HepG2 (cell line): ENCODE results near the gene TMPRSS7. TPM values are rescaled to one million over a fixed set of nuclear protein-coding genes. Genes with fewer than 3 reads are reported as not detected.

ENCODE experiments used
- ATAC-seq: fragments of 200-7000 bp; cut with Tn5 transposase; 3 replicates; pipeline ENCODE4 v1.9.1; 2020; ENCODE audit warnings: mild to moderate bottlenecking, moderate library complexity
- BruUV-seq: library from RNA; stranded (reverse); fragments of 400-500 nt; replicated peaks from 2 replicates; lab custom pipeline; 2021; lab: Mats Ljungman, UMichigan
- CTCF ChIA-PET: fragments of 300-600 bp; formaldehyde crosslinking; extraction: SDS; loops from one replicate; lab custom pipeline; 2021; ENCODE audit warnings: low total read pairs, inconsistent platforms, low intra/inter-chr PET ratio; lab: Yijun Ruan, JAX
- POLR2A ChIA-PET: fragments of 350-600 bp; sonication (Branson Sonifier 250); formaldehyde crosslinking; loops from one replicate; lab custom pipeline; 2020; ENCODE audit warnings: antibody characterized with exemption, inconsistent platforms; lab: Yijun Ruan, JAX
- DNase-seq: peaks from one replicate; pipeline ENCODE4 v3.0.0-alpha.2; 2015; ENCODE audit warnings: low spot score
- FAIRE-seq: peaks from 3 replicates; lab custom pipeline; 2011; peaks lifted over from hg19 to GRCh38; lab: Jason Lieb, UNC
- H2AFZ ChIP-seq: one replicate; pipeline ENCODE4 v1.6.1; 2011; ENCODE audit warnings: low read length, inconsistent platforms
- H3K27ac ChIP-seq: fragments of 300-600 bp; 3 replicates; pipeline ENCODE4 v1.8.0; 2011; ENCODE audit warnings: mixed run types, mild to moderate bottlenecking, mixed read lengths, low read length, inconsistent platforms; ENCODE audit not compliant: insufficient read depth; ENCODE audit errors: extremely low read length
- H3K27me3 ChIP-seq, 2 experiments: fragments of 200-600 bp in 1 of 2; 2 replicates in 1 of 2; 3 replicates in 1 of 2; pipeline versions ENCODE4 v1.6.0 to v1.8.0; 2011; ENCODE audit warnings: low read length in 2 of 2, mild to moderate bottlenecking in 2 of 2, moderate library complexity in 2 of 2, inconsistent platforms in 1 of 2; ENCODE audit not compliant: insufficient read depth in 2 of 2, control insufficient read depth in 1 of 2
- H3K36me3 ChIP-seq, 2 experiments: fragments of 200-600 bp in 1 of 2; replicated peaks in 1 of 2; 2 replicates in 1 of 2; 3 replicates in 1 of 2; pipeline versions ENCODE4 v1.5.1 to v1.8.0; 2011; ENCODE audit warnings: low read length in 2 of 2, inconsistent platforms in 1 of 2; ENCODE audit not compliant: insufficient read depth in 2 of 2, control insufficient read depth in 1 of 2
- H3K4me1 ChIP-seq: 2 replicates; pipeline ENCODE4 v1.5.1; 2012; ENCODE audit warnings: low read length, inconsistent platforms; ENCODE audit not compliant: insufficient read depth
- H3K4me2 ChIP-seq: 2 replicates; pipeline ENCODE4 v1.6.0; 2011; ENCODE audit warnings: low read depth, low read length, inconsistent platforms
- H3K4me3 ChIP-seq, 3 experiments: fragments of 200-600 bp in 1 of 3; sonication (generic), shearing (Covaris generic) in 1 of 3; replicated peaks in 1 of 3; 2 replicates each; pipeline ENCODE4 v1.5.1; 2011 to 2016; ENCODE audit warnings: low read length in 3 of 3, inconsistent platforms in 2 of 3, low read depth in 2 of 3, mild to moderate bottlenecking in 2 of 3, control low read depth in 1 of 3, mixed read lengths in 1 of 3; ENCODE audit not compliant: insufficient read depth in 1 of 3
- H3K79me2 ChIP-seq: one replicate; pipeline ENCODE4 v1.6.1; 2011; ENCODE audit warnings: low read length, inconsistent platforms; ENCODE audit not compliant: insufficient read depth
- H3K9ac ChIP-seq: 2 replicates; pipeline ENCODE4 v1.6.0; 2011; ENCODE audit warnings: mild to moderate bottlenecking, low read depth, low read length, inconsistent platforms; ENCODE audit not compliant: insufficient read depth
- H3K9me3 ChIP-seq: 2 replicates; pipeline ENCODE4 v1.5.1; 2012; ENCODE audit warnings: mild to moderate bottlenecking, low read length
- H4K20me1 ChIP-seq: 2 replicates; pipeline ENCODE4 v1.6.0; 2011; ENCODE audit warnings: inconsistent platforms, mild to moderate bottlenecking, low read length, moderate library complexity; ENCODE audit not compliant: insufficient read depth
- ATF7 ChIP-seq, 2 experiments: fragments of 450-650 bp in 1 of 2; sonication (generic) in 1 of 2; formaldehyde crosslinking in 1 of 2; IDR thresholded peaks; 2 replicates each; pipeline versions ENCODE4 v1.4.0 to v1.6.1; 2016 to 2020; ENCODE audit warnings: antibody characterized with exemption in 1 of 2, mild to moderate bottlenecking in 1 of 2, missing genetic modification reagents in 1 of 2
- CBX1 ChIP-seq: IDR thresholded peaks from one replicate; pipeline ENCODE4 v1.6.1; 2016; ENCODE audit warnings: antibody characterized with exemption, low read depth
- EEA1 ChIP-seq: sonication (generic); formaldehyde crosslinking; IDR thresholded peaks from 2 replicates; pipeline ENCODE4 v1.5.1; 2020; ENCODE audit warnings: mild to moderate bottlenecking, missing genetic modification reagents, borderline replicate concordance
- HNRNPH1 ChIP-seq: fragments of 200-400 bp; formaldehyde crosslinking; optimal IDR thresholded peaks from 2 replicates; pipeline ENCODE3; 2017; ENCODE audit warnings: mild to moderate bottlenecking, low read depth, low read length
- JARID2 ChIP-seq: sonication (generic); formaldehyde crosslinking; IDR thresholded peaks from 2 replicates; pipeline ENCODE4 v1.8.1; 2023; ENCODE audit warnings: missing genetic modification reagents, inconsistent platforms; ENCODE audit not compliant: insufficient replicate concordance
- POGZ ChIP-seq: sonication (generic); formaldehyde crosslinking; IDR thresholded peaks from 2 replicates; pipeline ENCODE4 v1.4.0; 2020; ENCODE audit warnings: mild to moderate bottlenecking, missing genetic modification reagents
- RFX1 ChIP-seq: fragments of 450-650 bp; IDR thresholded peaks from 2 replicates; pipeline ENCODE4 v1.6.1; 2017
- SIX4 ChIP-seq: sonication (generic); formaldehyde crosslinking; IDR thresholded peaks from 2 replicates; pipeline ENCODE4 v1.4.0; 2020; ENCODE audit warnings: missing genetic modification reagents
- ZNF235 ChIP-seq: sonication (generic); formaldehyde crosslinking; IDR thresholded peaks from 2 replicates; pipeline ENCODE4 v1.8.1; 2023; ENCODE audit warnings: mild to moderate bottlenecking, missing genetic modification reagents, borderline replicate concordance
- ZNF33B ChIP-seq: sonication (generic); formaldehyde crosslinking; IDR thresholded peaks from 2 replicates; pipeline ENCODE4 v1.5.1; 2020; ENCODE audit warnings: mild to moderate bottlenecking, missing genetic modification reagents
- ZSCAN21 ChIP-seq: sonication (generic); formaldehyde crosslinking; IDR thresholded peaks from 2 replicates; pipeline ENCODE4 v1.8.0; 2022; ENCODE audit warnings: mild to moderate bottlenecking, missing genetic modification reagents, moderate library complexity, borderline replicate concordance
- WGBS: methylation state at CpG from one replicate; pipeline ENCODE4 v1.1.6; 2017; ENCODE audit warnings: low lambda C conversion rate; 5-methylcytosine and 5-hydroxymethylcytosine counted together
- in situ Hi-C: cut with HindIII; loops from 2 replicates; pipeline ENCODE4 v1.10.0; 2017; ENCODE audit warnings: low pct_unique_long_range_greater_than_20kb; ENCODE audit not compliant: extremely low pct_ligation_motif_present
- intact Hi-C: fragments of 100-400 bp; cut with micrococcal nuclease; formaldehyde crosslinking; loops from one replicate; pipeline ENCODE4 v1.10.0; 2022; ENCODE audit not compliant: unreplicated experiment
- polyA plus RNA-seq, 8 experiments: library from polyadenylated mRNA; depleted of rRNA in 3 of 8; stranded (reverse) in 7 of 8; unstranded in 1 of 8; fragments of >200 nt; fragmentation: Illumina TruSeq in 4 of 8; extraction: Trizol in 4 of 8; gene quantifications; 2 replicates each; pipeline versions ENCODE4 v1.2.1 to v1.2.3, GENCODE V29; 2011 to 2016; ENCODE audit warnings: low read depth in 4 of 8, missing spikeins in 1 of 8, mixed read lengths in 1 of 8; ENCODE audit not compliant: insufficient read depth in 1 of 8
- total RNA-seq, 5 experiments: library from RNA; depleted of rRNA; stranded (reverse); fragments of >200 nt; fragmentation: Illumina TruSeq; extraction: Trizol; gene quantifications; 2 replicates each; pipeline ENCODE4 v1.2.3, GENCODE V29; 2016; ENCODE audit warnings: low read depth in 1 of 5
- TF ChIP-seq, protein P1 (sequence below): IDR thresholded peaks from 2 replicates; pipeline ENCODE4 v1.6.1; 2016; ENCODE audit warnings: mild to moderate bottlenecking
- TF ChIP-seq, protein P2 (sequence below): IDR thresholded peaks from 2 replicates; pipeline ENCODE4 v1.6.1; 2016
- TF ChIP-seq, protein P3 (sequence below): sonication (generic); formaldehyde crosslinking; conservative IDR thresholded peaks from 2 replicates; pipeline ENCODE4 v1.8.0; 2022; ENCODE audit warnings: mild to moderate bottlenecking, moderate library complexity, missing genetic modification reagents

Gene TMPRSS7
- total and polyA plus RNA-seq, 2 of the 13 experiments (the other 11 are each of a cell fraction or from before 2014, with no cell fraction given) = not detected

DNA sequence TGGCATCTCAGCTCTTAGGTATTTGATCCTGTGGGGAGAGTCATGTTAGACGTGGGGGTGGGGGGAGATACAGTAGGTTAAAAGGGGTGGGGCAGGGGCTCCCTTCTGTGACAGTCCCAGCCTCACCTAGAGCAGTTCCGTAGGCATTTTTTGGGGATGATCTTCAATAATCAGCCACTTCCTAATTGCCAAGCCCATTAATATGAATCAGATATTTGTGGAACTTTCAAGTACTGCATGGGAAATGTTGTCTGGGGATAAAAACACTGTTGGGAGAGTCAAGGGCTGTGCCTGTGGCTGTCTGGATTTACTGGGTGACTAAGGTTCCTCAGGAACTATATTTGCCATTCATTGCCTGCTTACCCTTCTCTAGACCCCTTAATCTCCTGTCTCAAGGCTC lies 61.2 kb downstream of the TMPRSS7 start:
- Histone ChIP-seq H3K79me2 (no peaks in the 10 kb centered on the region), H3K4me2 (no peak overlapping the region), H3K36me3 (no peaks in the 10 kb centered on the region), H3K4me3 (no peak overlapping the region), H3K27ac (no peak overlapping the region), H3K9me3 (no peaks in the 10 kb centered on the region), H3K4me1 (peaks cover 8% of the 10 kb centered on the region), H3K27me3 (no peaks in the 10 kb centered on the region), H4K20me1 (no peaks in the 10 kb centered on the region), H3K9ac (no peak overlapping the region), H2AFZ (no peak overlapping the region)
- FAIRE-seq (no peak), ATAC-seq (no peak), DNase-seq (no peak)
- WGBS = 5% methylated on average over 2 of the region's 2 CpGs
- in situ Hi-C loops = no loop called here
- BruUV-seq = no TSS peak
- no peak for TF ChIP-seq ZSCAN21 (CRISPR knock-in tag)
- no peak for TF ChIP-seq ATF7 (IDR thresholded peaks at IDR 0.05)
- no peak for TF ChIP-seq ATF7 (CRISPR knock-in tag; IDR thresholded peaks at IDR 0.05)
- TF ChIP-seq, protein P1, sequence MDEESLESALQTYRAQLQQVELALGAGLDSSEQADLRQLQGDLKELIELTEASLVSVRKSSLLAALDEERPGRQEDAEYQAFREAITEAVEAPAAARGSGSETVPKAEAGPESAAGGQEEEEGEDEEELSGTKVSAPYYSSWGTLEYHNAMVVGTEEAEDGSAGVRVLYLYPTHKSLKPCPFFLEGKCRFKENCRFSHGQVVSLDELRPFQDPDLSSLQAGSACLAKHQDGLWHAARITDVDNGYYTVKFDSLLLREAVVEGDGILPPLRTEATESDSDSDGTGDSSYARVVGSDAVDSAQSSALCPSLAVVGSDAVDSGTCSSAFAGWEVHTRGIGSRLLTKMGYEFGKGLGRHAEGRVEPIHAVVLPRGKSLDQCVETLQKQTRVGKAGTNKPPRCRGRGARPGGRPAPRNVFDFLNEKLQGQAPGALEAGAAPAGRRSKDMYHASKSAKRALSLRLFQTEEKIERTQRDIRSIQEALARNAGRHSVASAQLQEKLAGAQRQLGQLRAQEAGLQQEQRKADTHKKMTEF (CRISPR knock-in tag) = no peak
- TF ChIP-seq, protein P2, sequence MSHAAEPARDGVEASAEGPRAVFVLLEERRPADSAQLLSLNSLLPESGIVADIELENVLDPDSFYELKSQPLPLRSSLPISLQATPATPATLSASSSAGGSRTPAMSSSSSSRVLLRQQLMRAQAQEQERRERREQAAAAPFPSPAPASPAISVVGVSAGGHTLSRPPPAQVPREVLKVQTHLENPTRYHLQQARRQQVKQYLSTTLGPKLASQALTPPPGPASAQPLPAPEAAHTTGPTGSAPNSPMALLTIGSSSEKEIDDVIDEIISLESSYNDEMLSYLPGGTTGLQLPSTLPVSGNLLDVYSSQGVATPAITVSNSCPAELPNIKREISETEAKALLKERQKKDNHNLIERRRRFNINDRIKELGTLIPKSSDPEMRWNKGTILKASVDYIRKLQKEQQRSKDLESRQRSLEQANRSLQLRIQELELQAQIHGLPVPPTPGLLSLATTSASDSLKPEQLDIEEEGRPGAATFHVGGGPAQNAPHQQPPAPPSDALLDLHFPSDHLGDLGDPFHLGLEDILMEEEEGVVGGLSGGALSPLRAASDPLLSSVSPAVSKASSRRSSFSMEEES = no peak
- no peak for TF ChIP-seq ZNF33B (CRISPR knock-in tag)
- TF ChIP-seq ZNF235 = no peak
- no peak for TF ChIP-seq EEA1 (CRISPR knock-in tag)
- no peak for TF ChIP-seq JARID2 (CRISPR knock-in tag)
- no peak for TF ChIP-seq POGZ (CRISPR knock-in tag)
- no peak for TF ChIP-seq CBX1
- TF ChIP-seq RFX1 = no peak
- no peak for TF ChIP-seq SIX4 (CRISPR knock-in tag)
- no peak for TF ChIP-seq HNRNPH1
- TF ChIP-seq, protein P3, sequence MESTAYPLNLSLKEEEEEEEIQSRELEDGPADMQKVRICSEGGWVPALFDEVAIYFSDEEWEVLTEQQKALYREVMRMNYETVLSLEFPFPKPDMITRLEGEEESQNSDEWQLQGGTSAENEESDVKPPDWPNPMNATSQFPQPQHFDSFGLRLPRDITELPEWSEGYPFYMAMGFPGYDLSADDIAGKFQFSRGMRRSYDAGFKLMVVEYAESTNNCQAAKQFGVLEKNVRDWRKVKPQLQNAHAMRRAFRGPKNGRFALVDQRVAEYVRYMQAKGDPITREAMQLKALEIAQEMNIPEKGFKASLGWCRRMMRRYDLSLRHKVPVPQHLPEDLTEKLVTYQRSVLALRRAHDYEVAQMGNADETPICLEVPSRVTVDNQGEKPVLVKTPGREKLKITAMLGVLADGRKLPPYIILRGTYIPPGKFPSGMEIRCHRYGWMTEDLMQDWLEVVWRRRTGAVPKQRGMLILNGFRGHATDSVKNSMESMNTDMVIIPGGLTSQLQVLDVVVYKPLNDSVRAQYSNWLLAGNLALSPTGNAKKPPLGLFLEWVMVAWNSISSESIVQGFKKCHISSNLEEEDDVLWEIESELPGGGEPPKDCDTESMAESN (CRISPR knock-in tag) = no peak
- intact Hi-C loops = no loop called here
- POLR2A ChIA-PET = no interaction called here
- CTCF ChIA-PET = no interaction called here
